ENCODE data around the gene PNMA8C. TPM values are rescaled to one million over a fixed set of nuclear protein-coding genes. Genes with fewer than 3 reads are reported as not detected.
A peak's percentile ranks its signal among the peaks of the same experiment; 100 is the strongest.
"Not testable (repeated sequence)": the region's sequence is repeated elsewhere in the genome, so short reads cannot be mapped to it uniquely, and the experiment has no call there.

The PNMA8C gene
- total RNA-seq, 1 donor from 2014 or later: 0.53 TPM

DNA sequence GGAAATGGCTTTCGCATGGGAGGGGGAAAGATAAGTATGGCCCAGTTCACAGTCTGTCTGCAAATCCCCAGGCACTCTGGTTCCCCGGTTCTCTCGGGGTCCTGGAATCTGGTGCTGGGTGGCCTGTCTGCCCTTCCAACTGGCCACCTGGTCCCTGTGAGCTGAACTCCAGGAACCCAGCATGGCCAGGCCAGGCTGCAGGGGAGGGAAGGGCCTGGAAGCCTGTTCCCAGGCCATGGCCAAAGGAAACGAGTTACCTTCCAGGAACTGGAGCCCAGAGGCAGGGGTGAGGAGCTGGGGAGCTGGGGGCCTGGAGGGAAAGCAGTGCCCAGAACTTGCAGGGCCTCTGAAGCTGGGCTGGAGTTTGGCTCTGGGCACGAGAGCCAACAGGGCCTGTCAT lies 19.1 kb upstream of the PNMA8C start:
- Histone ChIP-seq H3K36me3 (no peaks in the 10 kb centered on the region), H3K4me3 (no peak overlapping the region), H3K27ac (peak overlapping the region; percentile 79 to 85), H3K27me3 (no peaks in the 10 kb centered on the region), H3K9me3 (peaks cover 0 to 3% of the 10 kb centered on the region in 2 donors), H3K4me1 (peaks cover 2 to 17% of the 10 kb centered on the region in 2 donors)
- DNase-seq (ENCODE audit: low spot score in 2 of 2): peak in 1 of 2 donors; percentile 25
- TF ChIP-seq, protein P1, sequence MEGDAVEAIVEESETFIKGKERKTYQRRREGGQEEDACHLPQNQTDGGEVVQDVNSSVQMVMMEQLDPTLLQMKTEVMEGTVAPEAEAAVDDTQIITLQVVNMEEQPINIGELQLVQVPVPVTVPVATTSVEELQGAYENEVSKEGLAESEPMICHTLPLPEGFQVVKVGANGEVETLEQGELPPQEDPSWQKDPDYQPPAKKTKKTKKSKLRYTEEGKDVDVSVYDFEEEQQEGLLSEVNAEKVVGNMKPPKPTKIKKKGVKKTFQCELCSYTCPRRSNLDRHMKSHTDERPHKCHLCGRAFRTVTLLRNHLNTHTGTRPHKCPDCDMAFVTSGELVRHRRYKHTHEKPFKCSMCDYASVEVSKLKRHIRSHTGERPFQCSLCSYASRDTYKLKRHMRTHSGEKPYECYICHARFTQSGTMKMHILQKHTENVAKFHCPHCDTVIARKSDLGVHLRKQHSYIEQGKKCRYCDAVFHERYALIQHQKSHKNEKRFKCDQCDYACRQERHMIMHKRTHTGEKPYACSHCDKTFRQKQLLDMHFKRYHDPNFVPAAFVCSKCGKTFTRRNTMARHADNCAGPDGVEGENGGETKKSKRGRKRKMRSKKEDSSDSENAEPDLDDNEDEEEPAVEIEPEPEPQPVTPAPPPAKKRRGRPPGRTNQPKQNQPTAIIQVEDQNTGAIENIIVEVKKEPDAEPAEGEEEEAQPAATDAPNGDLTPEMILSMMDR (IDR thresholded peaks at IDR 0.05): no peak
- intact Hi-C loops (cut with DNase I): loop anchor here (2.0 kb wide), 1 partner anchor 25 kb away; no protein-coding TSS in a partner anchor

DNA sequence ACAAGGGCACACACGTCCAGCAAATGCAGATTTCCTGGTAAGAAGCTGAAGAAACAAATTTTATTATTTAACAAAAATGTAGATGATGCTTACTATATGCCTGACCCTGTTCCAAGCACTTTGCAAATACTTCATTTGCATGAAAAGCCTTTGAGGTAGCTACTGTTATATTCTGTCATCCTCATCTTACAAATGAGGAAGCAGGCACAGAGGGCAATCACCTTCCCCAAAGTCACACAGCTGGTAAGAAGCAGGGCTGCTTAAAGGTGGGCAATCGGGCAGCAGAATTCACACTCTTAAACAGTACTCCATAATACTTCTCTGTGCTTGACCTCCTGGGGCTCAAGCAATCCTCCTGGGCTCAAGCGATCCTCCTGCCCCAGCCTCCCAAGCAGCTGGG lies 18.3 kb upstream of the PNMA8C start:
- H3K36me3 ChIP-seq: no peaks in the 10 kb centered on the region
- H3K4me3 ChIP-seq: no peak overlapping the region
- H3K4me1 ChIP-seq: peaks cover 2 to 25% of the 10 kb centered on the region in 2 donors
- DNase-seq (ENCODE audit: low spot score in 2 of 2): no peak
- intact Hi-C loops (cut with DNase I): no loop called here
- H3K9me3 ChIP-seq: peaks cover 0 to 3% of the 10 kb centered on the region in 2 donors
- TF ChIP-seq, protein P1 (IDR thresholded peaks at IDR 0.05): no peak
- no peaks in the 10 kb centered on the region for H3K27me3 ChIP-seq
- H3K27ac ChIP-seq: peak overlapping the region; percentile 79 to 85

DNA sequence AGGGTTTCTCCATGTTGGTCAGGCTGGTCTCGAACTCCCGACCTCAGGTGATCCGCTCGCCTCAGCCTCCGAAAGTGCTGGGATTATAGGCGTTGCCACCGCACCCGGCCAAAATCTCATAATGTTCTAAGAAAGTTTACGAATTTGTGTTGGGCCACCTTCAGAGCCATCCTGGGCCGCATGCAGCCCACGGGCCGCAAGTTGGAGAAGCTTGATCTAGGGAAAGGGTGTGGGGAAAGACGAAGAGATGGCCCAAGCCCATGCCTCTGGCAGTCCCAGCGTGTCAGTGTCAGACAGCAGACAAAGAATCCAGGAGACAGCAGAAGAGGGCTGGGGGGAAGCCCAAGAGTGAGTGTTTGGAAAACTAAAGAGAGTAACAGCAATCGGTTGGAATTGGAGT lies 17.3 kb upstream of the PNMA8C start:
- intact Hi-C loops (cut with DNase I): no loop called here
- no peaks in the 10 kb centered on the region for H3K36me3 ChIP-seq

DNA sequence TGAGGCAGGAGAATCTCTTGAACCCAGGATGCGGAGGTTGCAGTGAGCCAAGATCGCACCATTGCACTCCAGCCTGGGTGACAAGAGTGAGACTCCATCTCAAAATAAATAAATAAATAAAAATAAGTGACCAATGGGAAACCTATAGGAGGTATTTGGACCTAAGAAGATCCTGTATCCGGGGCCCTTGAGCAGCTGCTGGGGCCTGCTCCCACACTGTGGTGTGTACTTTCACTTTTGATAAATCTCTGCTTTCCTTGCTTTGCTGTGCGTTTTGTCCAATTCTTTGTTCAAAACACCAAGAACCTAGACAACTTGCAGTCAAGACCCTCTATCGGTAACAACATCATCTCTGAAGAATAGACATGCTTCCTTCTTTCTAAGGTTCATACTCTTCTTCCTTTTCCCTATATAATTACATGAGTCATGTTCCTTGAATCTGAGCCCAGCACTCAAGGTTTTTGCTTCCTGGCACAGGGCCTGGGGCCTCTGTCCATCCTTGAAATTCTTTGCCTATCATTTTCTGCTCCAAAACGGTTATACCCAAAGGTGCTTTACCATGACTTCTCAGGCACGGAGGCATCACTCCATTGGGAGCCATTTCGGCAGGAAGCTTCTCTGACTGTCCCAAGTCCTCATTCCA lies 14.2 kb upstream of the PNMA8C start:
- Histone ChIP-seq H3K36me3 (no peaks in the 10 kb centered on the region), H3K27ac (peak overlapping the region; percentile 2 to 65), H3K4me3 (peak overlapping the region in 1 of 2 donors; percentile 23), H3K9me3 (no peaks in the 10 kb centered on the region), H3K27me3 (no peaks in the 10 kb centered on the region), H3K4me1 (peaks cover 0 to 20% of the 10 kb centered on the region in 2 donors)
- DNase-seq (ENCODE audit: low spot score in 2 of 2): no peak
- intact Hi-C loops (cut with DNase I): no loop called here
- TF ChIP-seq, protein P1 (IDR thresholded peaks at IDR 0.05): no peak

More for the DNA sequence above, 17.3 kb upstream of the PNMA8C start:
- no peaks in the 10 kb centered on the region for H3K27me3 ChIP-seq
- peaks cover 0 to 31% of the 10 kb centered on the region in 2 donors for H3K4me1 ChIP-seq
- TF ChIP-seq, protein P1 (IDR thresholded peaks at IDR 0.05): no peak
- DNase-seq (ENCODE audit: low spot score in 2 of 2): no peak
- H3K9me3 ChIP-seq: peaks cover 0 to 3% of the 10 kb centered on the region in 2 donors
- no peak overlapping the region for H3K4me3 ChIP-seq
- H3K27ac ChIP-seq: no peak overlapping the region

DNA sequence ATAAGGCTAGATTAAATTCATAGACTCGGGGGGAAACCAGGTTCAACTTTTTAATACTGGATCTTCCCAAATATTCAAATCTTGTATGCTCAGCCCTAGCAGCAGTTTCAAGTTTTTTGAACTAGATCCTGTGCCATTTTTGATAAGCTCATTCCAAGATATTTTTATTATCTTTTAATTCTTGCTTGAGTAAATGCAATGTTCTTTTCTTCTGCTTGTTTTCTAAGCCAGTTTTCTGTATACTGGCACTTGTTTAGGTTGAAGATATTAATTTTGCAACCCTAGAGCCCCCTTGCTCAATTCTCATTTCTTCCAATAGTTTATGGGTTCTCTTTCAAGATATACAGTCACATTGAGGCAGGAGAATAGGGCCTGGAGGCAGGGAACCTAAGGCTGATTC lies 13.1 kb upstream of the PNMA8C start:
- H3K9me3 ChIP-seq: no peaks in the 10 kb centered on the region
- peaks cover 0 to 17% of the 10 kb centered on the region in 2 donors for H3K4me1 ChIP-seq
- no peaks in the 10 kb centered on the region for H3K36me3 ChIP-seq
- peak overlapping the region; percentile 2 to 65 for H3K27ac ChIP-seq
- TF ChIP-seq, protein P1 (IDR thresholded peaks at IDR 0.05): no peak
- no peaks in the 10 kb centered on the region for H3K27me3 ChIP-seq
- intact Hi-C loops (cut with DNase I): no loop called here
- no peak for DNase-seq (ENCODE audit: low spot score in 2 of 2)
- no peak overlapping the region for H3K4me3 ChIP-seq

DNA sequence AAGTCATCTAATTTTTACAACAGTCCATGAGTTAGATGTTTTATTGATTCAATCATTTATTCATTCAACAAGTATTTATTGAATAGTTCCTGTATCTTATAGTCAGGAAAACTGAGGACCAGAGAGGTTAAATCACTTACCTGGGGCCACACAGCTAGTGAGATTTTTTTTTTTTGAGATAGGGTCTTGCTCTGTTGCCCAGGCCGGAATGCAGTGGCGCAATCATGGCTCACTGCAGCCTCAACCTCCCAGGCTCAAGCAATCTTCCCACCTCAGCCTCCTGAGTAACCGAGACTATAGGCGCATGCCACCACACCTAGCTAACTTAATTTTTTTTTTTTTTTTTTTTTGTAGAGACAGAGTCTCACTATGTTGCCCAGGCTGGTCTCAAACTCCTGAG lies 7.0 kb upstream of the PNMA8C start:
- H3K4me3 ChIP-seq; H3K4me1 ChIP-seq; DNase-seq (ENCODE audit: low spot score in 2 of 2); H3K36me3 ChIP-seq; H3K9me3 ChIP-seq; H3K27ac ChIP-seq; intact Hi-C loops (cut with DNase I); H3K27me3 ChIP-seq: not testable (repeated sequence)
